Stimulated activated naive CD4-positive, alpha-beta T cell treated with Interleukin-2 at 50 U/mL for 16 hours (primary cell): ENCODE data around the gene PDZK1IP1.
"Not testable (repeated sequence)": the region's sequence is repeated elsewhere in the genome, so short reads cannot be mapped to it uniquely, and the experiment has no call there.

ENCODE experiments used
- DNase-seq: peaks from one replicate; lab custom pipeline; 2025; lab: John Stamatoyannopoulos, UW

PDZK1IP1 gene

GRCh38 chr1:47223921-47224675, 34.3 kb upstream of the PDZK1IP1 start:
- no peak for DNase-seq

- no peak for DNase-seq
Observed at GRCh38 chr1:47223174-47223920, 33.5 kb upstream of the PDZK1IP1 start.

- DNase-seq = no peak
Observed at GRCh38 chr1:47222476-47222875, 32.6 kb upstream of the PDZK1IP1 start.

DNA sequence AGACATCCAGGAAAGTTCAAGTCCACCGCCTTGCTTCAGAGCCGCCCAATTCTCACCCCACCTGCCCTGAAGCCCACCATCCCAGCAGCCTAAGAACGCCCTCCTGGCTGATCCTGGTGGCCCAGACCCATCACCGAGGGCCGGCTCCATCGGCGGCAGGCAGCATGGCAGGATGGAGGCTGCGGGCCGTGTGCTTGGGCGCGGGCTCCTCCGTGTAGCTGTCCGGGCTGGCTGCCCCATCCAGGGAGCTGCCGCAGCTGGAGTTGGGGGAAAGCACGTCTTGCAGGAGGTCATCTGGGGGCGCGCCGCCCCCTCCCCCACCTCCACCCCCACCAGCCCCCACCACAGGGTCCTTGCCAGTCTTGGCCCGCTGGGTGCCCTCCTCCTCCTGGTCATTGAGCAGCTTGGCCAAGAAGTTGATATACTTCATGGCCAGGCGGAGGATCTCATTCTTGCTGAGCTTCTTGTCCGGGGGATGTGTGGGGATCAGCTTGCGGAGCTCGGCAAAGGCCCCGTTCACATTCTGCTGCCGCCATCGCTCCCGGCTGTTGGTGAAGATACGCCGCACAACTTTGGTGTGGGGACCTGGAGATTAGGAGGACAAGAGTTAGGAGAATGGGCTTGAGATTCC, 29.9 kb upstream of the PDZK1IP1 start:
- no peak for DNase-seq

- no peak for DNase-seq
Observed at GRCh38 chr1:47219001-47219400, 29.2 kb upstream of the PDZK1IP1 start.

GRCh38 chr1:47216278-47217059, 26.6 kb upstream of the PDZK1IP1 start:
- no peak for DNase-seq

DNA sequence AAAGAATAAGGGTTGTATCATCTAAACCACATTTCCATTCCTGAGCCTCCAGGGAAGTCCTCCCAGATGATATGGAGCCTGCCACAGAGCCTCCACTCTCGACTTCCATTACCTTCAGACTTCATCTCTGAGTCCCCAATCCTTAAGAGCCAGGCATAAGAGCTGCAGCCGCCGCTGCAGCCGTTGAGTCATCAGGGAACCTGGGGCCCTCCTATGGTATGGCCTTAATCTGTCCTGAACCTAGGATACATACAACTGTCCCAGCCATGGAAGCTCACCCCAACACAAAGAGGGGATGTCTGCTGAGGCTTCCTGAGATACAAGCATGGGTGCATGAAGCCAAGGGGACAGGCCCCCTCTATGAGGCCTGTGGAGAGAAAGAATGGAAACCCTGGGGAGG, 25.9 kb upstream of the PDZK1IP1 start:
- DNase-seq = no peak

DNA sequence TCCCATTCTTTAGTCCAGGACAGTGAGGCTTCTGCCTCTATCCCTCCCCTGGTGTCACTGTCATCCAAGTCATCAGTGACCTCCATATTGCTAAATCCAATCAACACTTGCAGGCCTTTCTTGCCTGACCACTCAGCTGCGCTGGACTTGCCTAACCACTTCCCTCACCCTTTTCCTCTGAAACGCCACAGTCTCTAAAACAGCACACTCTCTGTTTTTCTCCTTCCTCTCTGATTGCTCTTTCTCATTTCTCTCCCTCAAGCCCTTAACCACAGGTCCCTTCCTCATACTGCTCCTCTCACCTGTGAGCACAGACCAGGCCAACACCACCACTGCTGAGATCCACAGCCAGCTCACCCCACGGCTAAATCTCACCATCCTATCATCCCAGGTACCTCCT, 24.7 kb upstream of the PDZK1IP1 start:
- DNase-seq = no peak

- DNase-seq = no peak
Observed at GRCh38 chr1:47213230-47213963, 23.6 kb upstream of the PDZK1IP1 start.

DNA sequence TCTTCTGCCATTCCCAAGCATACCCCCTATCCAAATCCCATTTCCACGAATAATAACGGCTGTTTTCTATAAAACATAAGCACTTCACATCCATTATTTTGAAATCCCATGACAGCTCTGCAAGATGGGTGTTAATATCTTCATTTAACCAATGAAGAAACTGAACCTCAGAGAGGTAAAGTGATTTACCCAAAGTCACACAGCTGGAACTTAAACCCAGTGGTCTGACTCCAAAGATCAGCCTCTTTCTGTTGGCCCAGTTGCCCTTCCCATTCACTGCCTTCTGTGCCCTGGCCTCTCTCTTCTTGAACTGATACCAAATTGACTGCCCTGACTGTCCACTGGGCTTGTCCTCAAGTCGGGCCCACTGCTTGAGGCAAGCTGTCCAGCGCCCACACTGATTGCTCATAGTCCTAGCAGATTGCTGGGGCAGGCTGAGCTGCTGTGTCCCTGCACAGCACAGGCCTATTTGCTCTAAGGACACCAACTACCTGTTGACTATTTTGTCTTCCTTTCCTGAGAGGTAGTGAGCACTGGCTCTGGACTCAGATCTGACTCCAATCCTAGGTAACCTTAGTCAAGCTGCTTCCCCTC, 22.9 kb upstream of the PDZK1IP1 start:
- no peak for DNase-seq

DNA sequence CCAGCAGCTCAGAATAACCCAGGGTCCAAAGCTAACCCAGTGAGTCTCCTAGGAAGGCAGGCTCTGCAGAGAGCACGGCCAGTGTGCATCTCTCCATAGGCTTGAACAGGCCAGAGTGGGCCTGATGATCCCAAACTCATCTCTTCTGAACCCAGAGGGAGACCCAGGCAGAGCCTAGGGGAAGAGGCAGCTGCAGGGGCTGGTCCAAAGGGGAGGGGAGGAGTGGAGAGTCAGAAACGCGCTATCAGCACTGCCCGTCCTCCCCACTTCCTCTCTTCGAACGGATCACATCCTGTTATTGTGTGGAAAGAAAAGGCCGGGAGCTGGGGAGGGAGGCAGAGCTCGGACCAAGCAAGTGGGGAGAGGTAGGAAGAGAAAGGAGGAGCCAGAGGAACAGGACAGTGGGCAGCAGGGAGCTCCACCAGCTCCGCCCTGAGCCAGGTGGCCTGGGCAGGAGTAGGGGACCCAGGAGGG, 22.0 kb upstream of the PDZK1IP1 start:
- DNase-seq = no peak

DNA sequence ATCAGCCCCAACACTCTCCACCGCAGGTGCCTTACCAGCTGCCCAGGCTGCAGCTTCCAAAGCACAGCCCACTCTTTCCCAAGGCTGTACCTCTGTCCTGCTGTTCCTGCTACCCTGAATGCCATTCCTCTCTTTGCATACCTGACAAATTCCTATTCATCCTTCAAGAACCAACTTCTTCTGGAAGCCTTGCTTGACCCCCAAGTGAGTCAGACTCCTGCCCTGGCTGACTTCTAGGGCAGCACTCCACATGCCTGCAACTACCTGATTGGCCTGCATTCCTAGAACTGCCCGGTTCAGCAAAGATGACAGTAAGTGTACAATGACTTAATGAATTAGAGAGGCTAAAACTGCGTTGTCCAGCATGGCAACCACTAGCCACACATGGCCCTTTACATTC, 20.8 kb upstream of the PDZK1IP1 start:
- DNase-seq = no peak

DNA sequence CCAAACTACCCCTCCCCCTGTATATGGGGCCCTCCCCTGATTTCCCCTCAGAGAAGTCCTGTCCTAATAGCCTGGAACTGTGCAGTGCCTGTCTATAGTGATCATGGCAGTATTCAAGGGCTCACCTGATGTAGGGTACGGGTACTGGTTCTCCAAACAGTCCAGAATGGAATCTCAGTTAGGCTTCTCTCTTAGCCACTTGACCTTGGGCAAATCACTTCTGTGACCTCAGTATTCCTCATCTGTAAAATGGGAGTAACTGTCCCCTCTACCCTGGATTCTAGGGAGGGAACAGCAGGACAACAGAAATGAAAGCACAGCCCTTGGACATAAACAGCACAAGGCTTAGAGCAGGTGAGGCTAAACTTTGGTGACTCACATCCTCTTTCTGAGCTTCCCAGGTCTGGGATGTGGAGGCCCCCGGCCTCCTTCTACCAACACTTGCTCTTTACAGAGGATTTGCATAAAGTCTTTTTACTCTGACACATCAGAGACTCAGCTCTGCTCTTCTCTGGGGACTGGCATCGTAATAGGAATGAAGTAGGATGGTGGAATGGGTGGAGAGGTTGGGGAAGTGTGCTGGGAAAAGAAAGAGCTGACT, 20.0 kb upstream of the PDZK1IP1 start:
- no peak for DNase-seq

GRCh38 chr1:47209091-47209490, 19.3 kb upstream of the PDZK1IP1 start:
- no peak for DNase-seq

GRCh38 chr1:47208374-47208850, 18.6 kb upstream of the PDZK1IP1 start:
- no peak for DNase-seq

DNA sequence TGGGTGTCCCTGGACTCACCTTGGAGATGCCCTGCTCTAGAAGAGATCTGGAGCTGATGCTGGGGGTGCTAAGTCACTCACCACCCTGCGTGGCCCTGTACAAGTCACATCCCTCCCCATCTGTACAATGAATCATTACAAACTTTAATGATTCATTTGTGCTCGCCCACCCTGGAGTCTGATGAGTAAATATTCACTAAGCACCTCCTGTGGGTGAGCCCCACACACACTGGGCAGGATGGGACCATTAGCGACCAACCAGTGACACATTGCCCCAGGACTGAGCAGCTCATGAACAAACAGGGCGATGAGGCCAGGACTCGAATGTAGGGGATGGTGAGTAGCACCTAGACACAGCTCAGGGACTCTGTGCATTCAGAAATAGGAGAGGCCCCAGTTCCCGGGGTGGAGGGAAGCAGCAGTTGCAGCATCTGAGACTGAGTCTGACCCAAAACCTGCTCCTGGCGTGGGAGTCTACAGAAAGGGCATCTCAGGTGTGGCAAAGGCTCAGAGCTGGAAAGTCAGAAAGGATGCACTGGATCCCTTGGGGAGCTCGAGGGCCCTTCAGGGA, 18.1 kb upstream of the PDZK1IP1 start:
- no peak for DNase-seq

- no peak for DNase-seq
Observed at GRCh38 chr1:47205918-47206317, 16.1 kb upstream of the PDZK1IP1 start.

DNA sequence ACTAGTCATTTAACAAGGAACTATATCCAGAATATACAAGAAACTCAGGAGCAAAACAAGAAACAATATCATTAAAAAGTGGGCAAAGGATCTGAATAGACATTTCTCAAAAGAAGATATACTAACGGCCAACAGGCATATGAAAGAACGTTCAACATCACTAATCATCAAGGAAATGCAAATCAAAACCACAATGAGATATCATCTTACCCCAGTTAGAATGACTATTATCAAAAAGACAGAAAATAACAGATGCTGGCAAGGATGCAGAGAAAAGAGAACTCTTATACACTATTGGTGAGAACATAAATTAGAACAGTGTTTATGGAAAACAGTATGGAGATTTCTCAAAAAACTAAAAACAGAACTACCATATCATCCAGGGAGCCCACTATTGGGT, 13.7 kb upstream of the PDZK1IP1 start:
- not testable (repeated sequence) for DNase-seq

DNA sequence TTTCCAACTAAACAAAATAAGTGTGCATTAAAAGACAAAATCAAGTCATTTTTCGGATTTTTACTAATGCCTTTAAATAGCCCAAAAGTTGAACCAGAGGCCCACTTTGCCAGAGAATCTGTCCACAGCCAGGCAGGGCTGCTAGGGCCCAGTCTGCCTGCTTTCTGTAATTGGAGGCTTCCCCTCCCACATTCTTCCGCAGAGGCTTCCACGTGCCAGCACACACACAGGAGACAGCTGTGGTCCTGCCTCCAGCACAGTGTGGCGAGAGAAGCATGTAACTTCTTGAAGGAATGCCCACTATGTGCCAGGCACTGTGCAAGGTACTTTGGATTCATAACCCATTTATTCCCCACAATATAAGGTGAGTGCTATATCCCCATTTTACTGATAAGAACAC, 11.3 kb upstream of the PDZK1IP1 start:
- no peak for DNase-seq

- no peak for DNase-seq
Observed at GRCh38 chr1:47198214-47198613, 8.4 kb upstream of the PDZK1IP1 start.
